AG08396 (cell line): ENCODE data around the gene RBM28.

ENCODE experiments used
- DNase-seq: peaks from one replicate; pipeline ENCODE4 v3.0.0; 2012; ENCODE audit warnings: low spot score, mixed read lengths

Gene RBM28

DNA sequence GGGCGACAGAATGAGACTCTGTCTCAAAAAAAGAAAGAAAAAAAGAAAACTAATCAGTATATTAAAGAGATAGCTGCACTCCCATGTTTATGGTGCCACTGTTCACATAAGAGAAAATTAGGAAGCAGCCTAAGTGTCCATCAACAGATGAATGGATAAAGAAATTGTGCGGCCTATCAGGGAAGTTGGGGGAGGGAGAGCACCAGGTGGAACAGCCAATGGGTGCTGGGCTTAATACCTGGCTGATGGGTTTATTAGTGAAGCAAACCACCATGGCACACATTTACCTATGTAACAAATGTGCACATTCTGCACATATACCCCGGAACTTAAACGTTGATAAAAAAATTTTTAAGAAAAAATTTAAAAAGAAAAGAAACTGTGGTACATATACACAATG lies 26.8 kb upstream of the RBM28 start:
- DNase-seq: no peak

DNA sequence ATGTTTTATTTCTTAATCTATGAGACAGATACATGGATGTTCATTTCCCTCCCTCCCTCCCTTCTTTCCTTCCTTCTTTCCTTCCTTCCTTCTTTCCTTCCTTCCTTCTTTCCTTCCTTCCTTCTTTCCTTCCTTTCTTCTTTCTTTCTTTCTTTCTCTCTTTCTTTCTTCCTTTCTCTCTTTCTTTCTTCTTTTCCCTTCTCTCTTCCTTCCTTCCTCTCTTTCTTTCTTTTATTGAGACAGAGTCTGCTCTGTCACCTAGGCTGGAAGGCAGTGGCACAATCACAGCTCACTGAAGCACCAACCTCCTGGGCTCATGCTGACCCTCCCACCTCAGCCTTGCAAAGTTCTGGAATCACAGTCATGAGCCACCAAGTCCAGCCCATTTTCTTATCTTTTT lies 23.3 kb upstream of the RBM28 start:
- no peak for DNase-seq

- peak; percentile 4 for DNase-seq
These were observed 22.6 kb upstream of the RBM28 start for GRCh38 chr7:128366300-128366699.

DNA sequence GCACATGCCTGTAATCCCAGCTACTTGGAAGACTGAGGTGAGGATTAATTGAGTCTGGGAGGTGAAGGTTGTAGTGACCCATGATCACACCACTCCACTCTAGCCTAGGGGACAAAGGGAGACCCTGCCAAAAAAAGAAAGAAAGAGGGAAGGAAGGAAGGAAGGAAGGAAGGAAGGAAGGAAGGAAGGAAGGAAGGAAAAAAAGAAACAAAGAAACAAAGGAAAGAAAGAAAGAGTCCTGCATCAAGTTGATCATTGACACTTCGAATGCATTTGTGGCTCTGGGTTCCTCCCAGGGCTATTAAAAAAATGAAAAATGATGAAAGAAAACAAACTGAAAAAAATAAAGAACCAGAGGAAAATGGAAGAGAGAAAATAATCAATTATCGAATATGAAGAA lies 21.7 kb upstream of the RBM28 start:
- DNase-seq: no peak

DNA sequence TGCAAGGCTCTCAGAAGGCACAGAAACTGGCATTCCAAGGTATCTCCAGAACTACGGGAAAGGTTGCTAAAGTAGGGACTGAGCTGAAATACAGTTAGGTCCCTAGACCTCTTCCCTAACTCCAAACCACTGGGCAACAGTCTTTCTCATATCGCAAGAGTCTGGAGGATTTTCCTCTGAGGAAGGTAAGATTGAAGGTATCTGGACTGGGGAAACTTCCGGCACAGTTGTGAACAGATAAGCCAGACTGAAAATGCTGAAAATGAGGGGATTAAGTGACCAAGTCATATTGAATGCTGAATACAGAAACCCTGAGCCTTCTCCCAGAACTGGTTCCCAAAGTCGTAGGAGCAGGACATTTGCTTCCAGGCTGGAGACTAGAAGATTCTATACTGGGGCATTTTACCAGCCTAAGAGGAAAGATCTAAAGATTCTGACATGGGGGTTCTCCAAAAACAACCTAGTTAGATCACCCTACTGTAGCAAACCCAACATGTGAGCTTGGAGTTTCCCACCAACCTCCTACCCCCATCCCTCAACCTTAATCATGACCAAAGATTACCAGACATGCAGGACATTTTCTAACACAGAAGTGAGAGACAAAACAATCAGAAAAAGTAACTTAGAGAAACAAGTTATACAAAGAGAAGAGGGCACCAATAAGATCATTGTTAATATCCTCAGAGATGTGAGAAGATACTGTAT lies 20.6 kb upstream of the RBM28 start:
- no peak for DNase-seq

DNA sequence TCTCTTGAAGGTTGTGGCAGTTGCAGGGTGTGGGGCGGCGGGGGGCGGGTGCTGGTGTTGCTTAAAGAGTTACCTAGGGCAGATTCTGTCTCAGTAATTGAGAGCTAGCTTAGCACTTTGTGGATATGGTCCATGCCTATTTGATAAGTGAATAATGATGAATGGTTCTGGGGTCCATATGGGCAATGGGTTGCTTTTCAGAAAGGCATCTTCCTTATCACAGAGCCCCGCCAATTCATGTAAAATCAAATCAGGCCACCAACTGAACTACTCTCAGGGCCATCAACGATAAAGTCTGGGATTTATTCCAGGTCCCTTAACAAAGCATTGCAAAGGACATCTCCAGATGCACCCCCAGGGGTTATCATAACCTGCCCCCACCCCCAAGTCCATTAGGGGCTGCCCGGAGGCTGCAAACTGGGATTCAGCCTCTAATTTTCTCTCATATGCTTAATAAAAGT lies 19.6 kb upstream of the RBM28 start:
- no peak for DNase-seq

GRCh38 chr7:128362670-128363069 lies 19.0 kb upstream of the RBM28 start:
- peak; percentile 77 for DNase-seq

DNA sequence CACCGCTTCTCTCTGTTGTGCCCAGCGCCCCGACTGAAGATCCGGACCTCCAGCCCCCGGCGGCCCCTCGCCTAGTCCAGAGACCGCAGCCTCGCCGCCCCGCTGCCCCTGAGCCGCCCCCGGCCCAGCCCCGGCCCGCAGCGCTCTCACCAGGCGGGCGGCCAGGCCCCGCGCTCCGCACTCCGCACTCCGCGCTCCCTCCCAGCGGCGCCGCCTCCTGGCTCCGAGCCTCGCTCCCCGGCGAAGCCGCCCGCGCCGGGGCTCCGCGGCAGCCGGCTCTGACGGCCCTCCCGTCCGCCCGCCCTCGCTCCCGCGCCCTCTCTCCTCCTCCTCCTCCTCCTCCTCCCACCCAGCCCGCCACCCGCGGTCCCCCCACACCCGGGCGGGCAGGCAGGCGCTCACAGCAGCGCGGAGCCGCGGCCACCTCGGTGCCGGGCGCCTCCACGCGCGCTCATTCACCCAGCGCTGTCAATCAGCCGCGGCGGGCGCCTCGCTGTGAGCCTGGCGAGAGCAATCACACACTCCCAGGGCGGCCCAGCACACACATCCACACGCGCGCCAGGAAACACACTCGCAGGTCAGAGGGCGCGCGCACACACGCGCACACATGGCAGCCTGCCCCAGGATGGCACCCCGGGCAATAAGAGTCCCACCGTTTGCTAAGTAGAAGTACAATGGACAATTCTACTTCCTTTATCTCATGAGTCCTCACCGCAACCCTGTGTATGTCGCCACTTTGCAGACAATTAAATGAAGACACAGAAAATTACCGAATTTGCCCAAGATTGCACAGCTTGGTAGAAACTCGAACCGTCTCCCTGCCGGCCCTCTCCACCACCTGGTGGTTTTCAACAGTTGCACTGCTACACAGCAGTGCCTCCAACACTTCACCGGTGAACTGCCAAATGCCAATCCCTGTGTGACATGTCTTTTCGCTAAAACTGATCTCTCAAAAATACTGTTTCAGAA lies 18.0 kb upstream of the RBM28 start, which contains the start of gene PRRT4:
PRRT4 (minus strand) TSS at position 280 of the 969 bp plus-strand sequence.
- DNase-seq: peak; percentile 78

DNA sequence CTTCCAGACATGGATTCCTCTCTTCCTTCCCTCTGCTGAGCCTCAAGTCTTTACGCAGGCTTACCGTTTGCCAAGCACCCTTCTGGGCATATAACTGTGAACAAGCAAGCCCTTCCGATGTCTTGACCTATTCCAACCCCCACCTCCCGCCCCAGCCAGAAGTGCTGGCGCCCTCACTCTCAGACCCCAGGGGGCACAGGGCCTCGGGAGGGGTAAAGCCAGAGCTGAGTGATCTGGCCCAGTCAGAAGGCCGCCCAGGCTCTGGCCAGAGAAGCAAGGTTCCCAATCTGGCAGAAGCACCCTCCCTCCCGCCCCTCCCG lies 16.6 kb upstream of the RBM28 start:
- peak; percentile 18 for DNase-seq

DNA sequence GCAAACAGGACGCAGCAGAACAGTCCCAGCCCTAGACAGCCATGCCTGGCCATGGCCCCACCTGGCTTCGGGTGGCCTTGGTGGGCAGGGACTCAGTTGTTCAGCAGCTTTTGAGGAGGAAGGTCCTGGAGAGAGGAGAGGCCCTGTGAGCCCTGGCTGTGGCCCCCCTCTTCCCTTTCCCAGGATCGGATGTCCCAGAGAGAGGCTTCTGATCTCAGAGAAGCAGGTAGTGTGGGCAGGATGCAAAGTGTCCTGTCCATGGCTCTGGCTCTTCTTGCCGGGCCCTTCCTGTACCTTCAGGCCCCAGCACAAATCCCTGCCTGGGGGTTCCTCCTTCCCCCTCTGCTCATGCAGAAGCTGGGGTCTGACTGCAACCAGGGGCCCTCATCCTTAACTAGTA lies 16.2 kb upstream of the RBM28 start:
- DNase-seq: peak; percentile 9

DNA sequence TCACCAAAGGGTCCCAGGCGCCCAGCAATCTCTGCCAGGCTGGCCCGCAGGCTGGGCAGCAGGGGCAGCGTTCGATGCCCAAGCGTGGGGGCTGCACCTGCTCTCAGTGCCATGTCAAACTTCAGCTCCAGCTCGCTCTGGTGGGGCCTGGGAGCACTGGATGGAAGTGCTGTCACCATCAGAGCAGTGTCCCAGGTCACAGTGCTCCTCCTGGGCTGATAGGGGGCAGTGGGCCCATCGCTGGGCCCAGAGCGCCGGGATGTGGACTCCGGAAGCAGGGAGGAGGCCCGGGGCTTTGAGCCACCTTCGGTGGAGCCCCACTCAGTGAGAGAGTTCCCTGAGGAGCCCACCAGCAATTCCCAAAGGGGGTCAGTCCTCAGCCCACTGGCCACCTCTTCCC lies 15.6 kb upstream of the RBM28 start:
- DNase-seq: no peak

- no peak for DNase-seq
These were observed 14.5 kb upstream of the RBM28 start for GRCh38 chr7:128358233-128358632.

- no peak for DNase-seq
These were observed 13.5 kb upstream of the RBM28 start for GRCh38 chr7:128357217-128357613.

DNA sequence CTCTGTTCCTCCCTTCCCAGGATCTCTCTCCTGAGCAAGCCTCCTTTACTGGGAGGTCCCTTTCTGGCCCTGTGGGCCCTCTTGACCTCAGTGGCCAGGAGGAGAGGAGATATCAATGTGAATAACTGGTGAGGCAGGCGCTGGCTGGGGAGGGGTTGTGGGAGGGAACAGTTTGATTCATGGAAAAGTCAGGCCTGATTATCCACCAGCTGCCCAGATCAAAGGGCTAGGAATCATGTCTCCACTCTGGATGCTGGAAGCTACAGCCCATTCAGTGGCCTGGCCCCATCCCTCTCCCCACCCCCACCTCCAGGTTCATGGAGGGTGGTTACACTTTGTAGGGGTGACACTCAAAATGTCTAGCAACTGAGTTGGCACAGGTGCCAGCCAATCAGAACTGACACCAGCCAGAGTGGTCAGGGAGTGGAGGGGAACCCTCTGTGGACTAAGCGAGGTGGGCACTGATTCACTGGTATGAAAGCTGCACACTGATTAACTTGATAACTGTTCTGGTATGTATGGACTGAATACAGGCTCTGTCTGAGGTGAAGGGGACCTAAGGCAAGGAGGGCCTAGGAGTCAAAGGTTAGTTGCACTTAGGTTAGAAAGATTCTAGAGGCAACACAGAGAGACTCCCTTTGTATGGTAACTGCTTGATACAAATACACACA lies 13.0 kb upstream of the RBM28 start:
- DNase-seq: peak; percentile 8

DNA sequence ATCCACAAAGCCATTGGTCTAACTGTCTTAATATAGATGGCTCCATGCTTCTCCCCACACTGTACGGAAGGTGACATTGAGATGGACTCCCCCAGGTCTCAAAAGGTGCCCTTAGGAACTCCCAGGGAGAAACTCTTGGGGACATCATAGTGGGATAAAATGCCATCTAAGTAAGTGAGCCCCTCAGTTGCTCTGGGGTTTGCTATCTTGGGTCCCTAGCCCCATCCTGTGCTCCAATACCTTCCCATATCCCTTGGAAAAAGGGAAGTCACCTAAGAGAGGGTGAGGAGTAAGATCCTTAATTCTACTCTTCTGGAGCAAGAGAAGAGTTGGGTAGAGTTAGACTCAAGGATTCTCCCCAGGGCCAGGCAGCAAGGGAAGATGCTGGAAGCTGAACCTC lies 9.9 kb upstream of the RBM28 start:
- no peak for DNase-seq

DNA sequence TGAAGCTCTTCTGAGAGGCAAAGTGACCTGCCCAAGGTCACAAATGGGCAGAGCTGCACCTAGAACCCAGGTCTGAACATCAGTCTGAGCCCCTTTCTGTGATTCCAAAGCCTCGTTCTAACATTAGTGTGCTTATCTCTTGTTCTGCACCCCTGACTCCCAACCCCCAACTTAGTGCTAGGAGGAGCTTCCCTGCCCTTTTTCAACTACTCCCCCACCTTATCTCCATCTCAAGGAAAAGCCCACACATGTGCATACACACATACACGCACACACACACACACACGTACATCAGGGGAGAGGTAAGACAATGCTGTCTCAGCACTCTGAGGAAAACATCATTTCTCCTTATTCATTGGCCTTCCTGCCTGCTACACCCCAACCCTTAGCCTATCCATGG lies 9.5 kb upstream of the RBM28 start:
- DNase-seq: no peak

DNA sequence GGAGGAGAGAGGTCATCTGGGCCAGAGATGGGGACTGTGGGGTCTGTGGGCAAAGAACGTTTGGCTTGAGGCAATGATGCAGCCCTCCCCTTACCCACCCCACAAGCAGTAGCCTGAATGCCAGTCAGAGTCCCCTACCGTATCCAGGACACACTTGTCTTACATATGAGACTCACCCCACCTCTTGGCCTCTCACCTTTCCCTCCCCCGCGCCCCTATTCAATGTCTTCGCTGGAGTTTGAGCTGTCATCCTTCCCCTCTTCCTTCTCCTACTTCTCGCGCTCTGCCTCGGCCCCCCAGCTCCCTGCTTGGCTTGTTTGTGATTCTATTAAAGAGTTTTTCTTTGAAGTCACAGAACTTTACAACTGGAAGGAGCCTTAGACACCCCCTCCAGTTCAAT lies 8.9 kb upstream of the RBM28 start:
- no peak for DNase-seq

GRCh38 chr7:128352153-128352537 lies 8.4 kb upstream of the RBM28 start:
- DNase-seq: peak; percentile 73

DNA sequence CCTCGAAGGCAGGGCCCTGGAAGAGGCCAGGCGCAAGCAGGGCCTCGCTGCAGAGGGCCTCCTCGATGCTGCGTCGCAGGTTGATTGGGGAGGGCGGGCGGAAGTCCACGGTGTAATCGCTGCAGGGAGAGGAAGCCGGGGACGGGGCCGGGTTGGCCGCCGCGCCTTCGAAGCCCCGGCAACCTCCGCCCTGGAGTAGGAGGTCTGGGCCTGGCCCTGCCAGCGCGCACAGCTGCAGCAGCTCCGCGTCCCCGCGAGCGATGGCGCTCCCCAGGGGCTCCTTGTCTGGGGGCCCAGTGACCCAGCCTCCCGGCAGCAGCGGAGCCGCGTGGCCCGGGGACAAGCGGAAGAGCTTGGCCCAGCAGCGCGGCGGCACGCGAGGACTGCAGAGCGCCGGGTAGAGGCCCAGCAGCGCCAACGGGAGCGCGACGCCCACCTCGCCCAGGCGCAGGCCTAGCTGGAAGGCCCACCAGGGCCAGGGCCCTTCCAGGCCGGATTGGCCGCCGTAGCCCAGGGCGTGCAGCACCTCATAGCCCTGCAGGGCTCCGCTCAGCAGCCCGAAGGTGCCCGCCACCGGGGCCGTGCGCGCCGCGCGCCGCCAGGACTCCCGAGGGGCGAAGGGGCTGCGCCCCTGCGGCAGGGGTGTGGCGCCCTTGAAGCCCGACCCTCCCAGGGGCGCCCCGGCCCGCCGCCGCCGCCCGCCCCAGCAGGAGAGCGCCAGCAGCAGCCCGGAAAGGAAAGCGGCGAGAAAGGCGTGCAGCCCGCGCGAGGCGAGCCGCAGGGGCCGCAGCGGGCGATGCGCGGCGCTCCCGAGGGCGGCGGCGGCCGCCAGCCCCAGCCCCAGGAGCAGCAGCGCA lies 7.8 kb upstream of the RBM28 start:
- peak; percentile 6 for DNase-seq

GRCh38 chr7:128350708-128351295 lies 7.1 kb upstream of the RBM28 start:
- DNase-seq: no peak

DNA sequence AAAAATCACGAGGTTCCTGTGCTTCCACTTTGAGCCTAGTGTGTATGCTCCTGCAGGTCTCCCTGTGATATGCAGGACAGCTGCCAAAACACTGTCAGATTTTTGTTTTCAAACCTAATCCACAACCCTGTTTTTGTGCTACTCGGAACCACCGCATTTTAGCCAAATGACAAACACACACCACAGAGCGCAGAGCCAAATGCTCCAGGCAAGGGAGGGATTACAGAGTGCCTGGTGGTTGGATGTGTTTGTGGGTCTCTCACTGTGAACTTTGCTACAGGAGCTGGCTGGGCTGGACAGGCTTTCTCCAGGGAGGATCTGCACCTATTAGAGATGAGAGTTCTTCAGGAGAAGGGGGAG lies 5.7 kb upstream of the RBM28 start:
- DNase-seq: peak; percentile 6
